ENCODE data around the gene BTBD9. TPM values are rescaled to one million over a fixed set of nuclear protein-coding genes. Genes with fewer than 3 reads are reported as not detected.
"Not testable (repeated sequence)": the region's sequence is repeated elsewhere in the genome, so short reads cannot be mapped to it uniquely, and the experiment has no call there.

Gene BTBD9
- total RNA-seq, 1 donor from 2014 or later, result 9.9 TPM

GRCh38 chr6:38637756-38638155, 2.0 kb downstream of the BTBD9 start:
- Histone ChIP-seq H3K27ac (no peak overlapping the region), H3K9me3 (no peaks in the 10 kb centered on the region), H3K4me3 (no peak overlapping the region), H3K36me3 (no peaks in the 10 kb centered on the region), H3K27me3 (no peaks in the 10 kb centered on the region), H3K4me1 (peaks cover 10 to 11% of the 10 kb centered on the region in 2 donors)
- DNase-seq (ENCODE audit: low spot score in 2 of 2), result no peak
- intact Hi-C loops (cut with DNase I), result no loop called here
- no peak for TF ChIP-seq CTCF (IDR thresholded peaks at IDR 0.05)

DNA sequence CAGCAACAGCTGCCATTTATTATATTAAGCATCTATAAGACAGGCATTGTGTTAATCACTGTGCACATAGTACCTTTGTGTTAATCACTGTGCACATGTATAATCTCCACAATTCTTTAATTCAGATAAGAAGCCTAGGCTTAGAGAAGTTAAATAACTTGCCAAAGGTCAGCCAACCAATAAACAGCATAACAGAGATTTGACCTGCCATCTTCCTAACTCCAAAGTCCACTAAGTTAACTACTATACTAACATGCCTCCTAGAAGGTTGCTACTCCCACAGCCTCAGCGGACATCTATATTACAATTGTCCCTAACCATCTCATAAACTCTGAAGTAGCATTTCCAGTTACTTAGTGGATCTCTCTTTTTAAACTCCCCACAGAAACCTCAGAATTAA, 3.7 kb downstream of the BTBD9 start:
- no peaks in the 10 kb centered on the region for H3K27me3 ChIP-seq
- no peak for TF ChIP-seq CTCF (IDR thresholded peaks at IDR 0.05)
- H3K9me3 ChIP-seq, result no peaks in the 10 kb centered on the region
- peaks cover 9 to 10% of the 10 kb centered on the region in 2 donors for H3K4me1 ChIP-seq
- intact Hi-C loops (cut with DNase I), result no loop called here
- H3K36me3 ChIP-seq, result no peaks in the 10 kb centered on the region
- no peak overlapping the region for H3K27ac ChIP-seq
- DNase-seq (ENCODE audit: low spot score in 2 of 2), result no peak
- H3K4me3 ChIP-seq, result no peak overlapping the region

GRCh38 chr6:38634518-38634917, 5.2 kb downstream of the BTBD9 start:
- Histone ChIP-seq H3K27ac (no peak overlapping the region), H3K4me3 (no peak overlapping the region), H3K36me3 (no peaks in the 10 kb centered on the region), H3K4me1 (peaks cover 3% of the 10 kb centered on the region in 2 donors), H3K27me3 (no peaks in the 10 kb centered on the region), H3K9me3 (no peaks in the 10 kb centered on the region)
- TF ChIP-seq CTCF (IDR thresholded peaks at IDR 0.05), result no peak
- DNase-seq (ENCODE audit: low spot score in 2 of 2), result no peak
- intact Hi-C loops (cut with DNase I), result no loop called here

DNA sequence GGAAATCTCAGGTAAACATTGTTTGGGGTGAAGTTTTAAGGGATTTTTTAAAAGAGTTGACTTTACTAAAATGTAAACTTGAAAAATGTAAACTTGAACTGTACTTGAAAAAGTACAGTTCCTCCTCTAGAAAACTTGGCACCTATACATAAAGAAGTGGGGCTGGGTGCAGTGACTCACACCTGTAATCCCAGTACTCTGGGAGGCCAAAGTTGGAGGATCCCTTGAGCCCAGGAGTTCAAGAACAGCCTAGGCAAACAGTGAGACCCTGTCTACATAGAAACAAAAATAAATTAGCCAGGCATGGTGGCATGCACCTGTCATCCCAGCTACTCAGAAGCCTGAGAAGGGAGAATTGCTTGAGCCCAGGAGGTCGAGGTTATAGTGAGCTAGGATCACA, 7.2 kb downstream of the BTBD9 start:
- no peak overlapping the region for H3K27ac ChIP-seq
- H3K4me3 ChIP-seq, result no peak overlapping the region
- no peaks in the 10 kb centered on the region for H3K9me3 ChIP-seq
- no peak for TF ChIP-seq CTCF (IDR thresholded peaks at IDR 0.05)
- no peak for DNase-seq (ENCODE audit: low spot score in 2 of 2)
- H3K27me3 ChIP-seq, result no peaks in the 10 kb centered on the region
- intact Hi-C loops (cut with DNase I), result no loop called here
- no peaks in the 10 kb centered on the region for H3K36me3 ChIP-seq
- H3K4me1 ChIP-seq, result no peaks in the 10 kb centered on the region

DNA sequence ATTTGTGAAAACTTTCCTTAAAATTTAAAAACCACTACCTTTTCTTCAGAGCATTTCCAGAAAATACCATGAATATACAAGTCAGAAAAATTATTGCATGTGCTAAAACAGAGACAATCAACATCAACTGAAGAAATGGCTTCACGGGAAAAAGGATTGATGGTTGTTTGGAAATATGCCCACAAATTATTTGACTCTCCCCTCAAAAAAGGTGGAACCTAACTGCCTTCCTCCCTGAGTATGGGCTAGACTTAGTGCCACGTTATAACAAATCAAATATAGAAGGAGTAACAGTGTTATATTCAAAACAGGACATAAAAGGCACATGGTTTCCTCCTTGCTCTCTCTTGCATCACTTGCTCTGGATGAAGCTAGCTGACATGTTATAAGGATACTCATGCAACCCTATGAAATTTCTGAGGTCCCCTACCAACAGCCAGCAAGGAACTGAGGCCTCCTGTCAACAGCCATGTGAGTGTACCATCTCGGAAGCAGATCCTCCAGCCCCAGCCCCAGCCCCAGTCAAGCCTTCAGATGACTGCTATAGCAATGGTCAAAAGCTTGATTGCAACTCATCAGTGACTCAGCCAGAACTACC, 8.4 kb downstream of the BTBD9 start:
- no peak for TF ChIP-seq CTCF (IDR thresholded peaks at IDR 0.05)
- no peak for DNase-seq (ENCODE audit: low spot score in 2 of 2)
- no peaks in the 10 kb centered on the region for H3K27me3 ChIP-seq
- H3K4me1 ChIP-seq, result no peaks in the 10 kb centered on the region
- no peak overlapping the region for H3K4me3 ChIP-seq
- H3K36me3 ChIP-seq, result no peaks in the 10 kb centered on the region
- H3K27ac ChIP-seq, result no peak overlapping the region
- intact Hi-C loops (cut with DNase I), result no loop called here
- no peaks in the 10 kb centered on the region for H3K9me3 ChIP-seq

DNA sequence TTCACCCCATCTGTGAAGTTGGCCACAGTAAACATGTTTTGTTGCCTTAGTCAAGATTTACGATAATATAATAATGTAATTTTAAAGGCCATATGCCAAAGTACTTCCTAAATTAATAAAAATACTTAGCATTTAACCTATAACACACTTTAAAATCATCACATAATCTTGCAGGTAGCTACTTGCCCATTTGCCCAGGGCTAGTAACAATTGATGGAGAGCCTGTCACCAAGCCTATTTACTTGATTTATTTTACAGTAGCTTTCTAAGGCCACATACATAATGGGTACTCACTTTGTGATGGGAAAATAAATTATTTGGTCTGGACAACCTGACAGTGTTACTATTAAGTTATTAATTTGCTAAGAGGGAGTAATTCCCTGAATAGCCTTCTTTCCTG, 14.5 kb downstream of the BTBD9 start:
- intact Hi-C loops (cut with DNase I), result no loop called here
- no peaks in the 10 kb centered on the region for H3K9me3 ChIP-seq
- no peak for TF ChIP-seq CTCF (IDR thresholded peaks at IDR 0.05)
- H3K27me3 ChIP-seq, result no peaks in the 10 kb centered on the region
- H3K27ac ChIP-seq, result no peak overlapping the region
- H3K4me1 ChIP-seq, result no peaks in the 10 kb centered on the region
- no peaks in the 10 kb centered on the region for H3K36me3 ChIP-seq
- no peak for DNase-seq (ENCODE audit: low spot score in 2 of 2)
- H3K4me3 ChIP-seq, result no peak overlapping the region

- H3K36me3 ChIP-seq; intact Hi-C loops (cut with DNase I); H3K4me3 ChIP-seq; H3K27me3 ChIP-seq; DNase-seq (ENCODE audit: low spot score in 2 of 2); H3K4me1 ChIP-seq; H3K9me3 ChIP-seq: not testable (repeated sequence)
- H3K27ac ChIP-seq, result peak overlapping the region; percentile 14 to 34
These were observed 20.4 kb downstream of the BTBD9 start for GRCh38 chr6:38619342-38619741.

GRCh38 chr6:38618301-38618700, 21.4 kb downstream of the BTBD9 start:
- intact Hi-C loops (cut with DNase I); H3K27me3 ChIP-seq; DNase-seq (ENCODE audit: low spot score in 2 of 2); H3K27ac ChIP-seq; H3K4me1 ChIP-seq; H3K9me3 ChIP-seq; H3K4me3 ChIP-seq; H3K36me3 ChIP-seq: not testable (repeated sequence)

Measured in ascending aorta (tissue), 2 donors.